Thoracic aorta (tissue), 2 donors: ENCODE results near the gene SLC26A1. TPM values are rescaled to one million over a fixed set of nuclear protein-coding genes. Genes with fewer than 3 reads are reported as not detected.

Experiments
- ATAC-seq: fragments of 150-250 bp; one replicate; pipeline ENCODE4 v1.8.0; 2017; ENCODE audit warnings: low read depth; ENCODE audit not compliant: insufficient number of reproducible peaks, low FRiP score
- DNase-seq: peaks from one replicate; pipeline ENCODE4 v3.0.0-alpha.2; 2020; ENCODE audit warnings: low spot score
- H3K27ac ChIP-seq, 2 donors: fragments of 200-600 bp; sonication (generic); 1 replicate in 1 of 2; 2 replicates in 1 of 2; pipeline ENCODE4 v1.5.1; 2016; ENCODE audit warnings: mild to moderate bottlenecking in 2 of 2, moderate library complexity in 2 of 2
- H3K27me3 ChIP-seq: fragments of 200-600 bp; sonication (generic); replicated peaks from 2 replicates; pipeline ENCODE4 v1.6.0; 2016; ENCODE audit warnings: mild to moderate bottlenecking; ENCODE audit not compliant: insufficient read depth
- H3K36me3 ChIP-seq: fragments of 200-600 bp; sonication (generic); one replicate; pipeline ENCODE4 v1.5.1; 2016
- H3K4me1 ChIP-seq, 2 donors: fragments of 200-600 bp; sonication (generic); 1 replicate in 1 of 2; 2 replicates in 1 of 2; pipeline versions ENCODE4 v1.5.1 to v1.6.0; 2016; ENCODE audit warnings: low read depth in 2 of 2, mild to moderate bottlenecking in 1 of 2; ENCODE audit not compliant: control insufficient read depth in 1 of 2
- H3K4me3 ChIP-seq: fragments of 200-600 bp; sonication (generic); 2 replicates; pipeline ENCODE4 v1.5.1; 2016; ENCODE audit warnings: mild to moderate bottlenecking
- H3K9me3 ChIP-seq: fragments of 200-600 bp; sonication (generic); 2 replicates; pipeline ENCODE4 v1.5.1; 2016
- total RNA-seq, 2 donors: library from RNA; depleted of rRNA; stranded (reverse); fragments of >200 nt; gene quantifications; one replicate each; pipeline versions ENCODE4 v1.1.0 to v1.2.3, GENCODE V29; 2016
- TF ChIP-seq, protein P1 (sequence below): fragments of 200-600 bp; sonication (generic); IDR thresholded peaks from one replicate; pipeline ENCODE4 v1.5.1; 2019; ENCODE audit warnings: antibody characterized with exemption

SLC26A1 gene
- total RNA-seq, 2 donors from 2014 or later: not detected

DNA sequence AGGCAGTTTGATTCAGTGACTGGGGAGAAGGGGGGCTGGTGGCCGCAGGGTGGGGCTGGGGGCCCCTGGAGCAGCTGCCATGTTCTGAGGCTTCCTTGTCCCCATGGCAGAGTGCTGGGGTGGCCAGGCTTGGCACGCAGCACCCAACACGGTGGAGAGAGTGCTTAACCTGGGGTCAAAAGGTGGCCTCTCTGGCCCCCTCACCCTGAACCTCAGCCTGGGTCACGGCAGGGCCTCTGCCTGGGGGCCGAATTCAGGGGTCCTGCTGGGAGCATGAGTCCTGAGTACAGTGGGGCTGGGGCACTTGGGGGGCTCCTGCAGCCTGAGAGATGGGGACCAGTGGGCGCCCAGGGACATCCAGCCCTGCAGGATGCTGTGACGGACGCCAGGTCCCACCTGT, 38.1 kb upstream of the SLC26A1 start:
- Histone ChIP-seq H3K36me3 (no peaks in the 10 kb centered on the region), H3K9me3 (no peaks in the 10 kb centered on the region), H3K4me1 (peaks cover 33 to 43% of the 10 kb centered on the region in 2 donors), H3K27ac (no peak overlapping the region), H3K4me3 (no peak overlapping the region), H3K27me3 (no peaks in the 10 kb centered on the region)
- DNase-seq (no peak), ATAC-seq (no peak)
- TF ChIP-seq, protein P1, sequence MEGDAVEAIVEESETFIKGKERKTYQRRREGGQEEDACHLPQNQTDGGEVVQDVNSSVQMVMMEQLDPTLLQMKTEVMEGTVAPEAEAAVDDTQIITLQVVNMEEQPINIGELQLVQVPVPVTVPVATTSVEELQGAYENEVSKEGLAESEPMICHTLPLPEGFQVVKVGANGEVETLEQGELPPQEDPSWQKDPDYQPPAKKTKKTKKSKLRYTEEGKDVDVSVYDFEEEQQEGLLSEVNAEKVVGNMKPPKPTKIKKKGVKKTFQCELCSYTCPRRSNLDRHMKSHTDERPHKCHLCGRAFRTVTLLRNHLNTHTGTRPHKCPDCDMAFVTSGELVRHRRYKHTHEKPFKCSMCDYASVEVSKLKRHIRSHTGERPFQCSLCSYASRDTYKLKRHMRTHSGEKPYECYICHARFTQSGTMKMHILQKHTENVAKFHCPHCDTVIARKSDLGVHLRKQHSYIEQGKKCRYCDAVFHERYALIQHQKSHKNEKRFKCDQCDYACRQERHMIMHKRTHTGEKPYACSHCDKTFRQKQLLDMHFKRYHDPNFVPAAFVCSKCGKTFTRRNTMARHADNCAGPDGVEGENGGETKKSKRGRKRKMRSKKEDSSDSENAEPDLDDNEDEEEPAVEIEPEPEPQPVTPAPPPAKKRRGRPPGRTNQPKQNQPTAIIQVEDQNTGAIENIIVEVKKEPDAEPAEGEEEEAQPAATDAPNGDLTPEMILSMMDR: no peak

DNA sequence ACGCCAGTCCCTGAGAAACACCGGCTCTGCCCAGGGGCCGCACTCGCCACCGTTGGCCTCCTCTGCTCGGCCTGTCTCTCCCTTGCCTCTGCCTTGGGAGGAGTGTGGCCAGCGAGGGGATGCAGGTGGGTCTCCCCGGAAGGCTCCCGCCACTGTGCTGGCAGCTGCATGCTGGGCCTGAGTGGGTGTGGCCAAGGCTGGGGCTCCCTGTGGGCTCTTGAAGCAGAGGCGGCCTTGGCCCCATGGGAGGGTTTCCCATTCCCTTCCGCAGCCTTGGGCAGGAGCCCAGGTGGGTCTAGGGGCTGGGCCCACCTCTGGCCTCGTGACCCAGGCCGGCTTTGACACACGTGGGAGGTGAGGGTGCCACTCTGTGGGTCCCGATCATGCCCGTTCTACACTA, 37.4 kb upstream of the SLC26A1 start:
- DNase-seq (no peak), ATAC-seq (no peak)
- TF ChIP-seq, protein P1: no peak
- H3K36me3 ChIP-seq: peaks cover under 1% of the 10 kb centered on the region
- no peak overlapping the region for H3K27ac ChIP-seq
- H3K4me1 ChIP-seq: peaks cover 25 to 35% of the 10 kb centered on the region in 2 donors
- H3K4me3 ChIP-seq: no peak overlapping the region
- no peaks in the 10 kb centered on the region for H3K27me3 ChIP-seq
- H3K9me3 ChIP-seq: no peaks in the 10 kb centered on the region

DNA sequence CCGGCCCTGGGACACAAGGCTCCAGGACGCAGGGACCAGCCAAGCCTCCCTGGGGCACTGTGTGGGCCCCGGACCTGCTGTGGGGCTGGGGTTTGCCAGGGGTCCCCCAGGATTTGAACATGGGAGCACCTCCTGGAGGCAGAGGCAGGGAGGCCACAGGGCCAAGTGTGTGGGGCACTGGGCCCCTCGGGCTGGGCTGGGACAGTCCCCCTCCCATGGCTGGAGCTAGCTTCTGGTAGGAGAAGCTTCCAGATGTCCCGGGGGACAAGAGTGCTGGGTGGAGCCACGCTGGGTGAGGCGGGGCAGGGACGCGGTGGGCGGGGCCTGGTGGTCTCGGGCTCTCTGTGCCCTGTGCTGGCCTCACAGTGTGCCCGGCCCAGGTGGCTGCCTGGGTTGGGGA, 36.8 kb upstream of the SLC26A1 start:
- no peak for ATAC-seq
- TF ChIP-seq, protein P1: no peak
- DNase-seq: no peak
- Histone ChIP-seq H3K9me3 (no peaks in the 10 kb centered on the region), H3K4me1 (peaks cover 20 to 30% of the 10 kb centered on the region in 2 donors), H3K27me3 (no peaks in the 10 kb centered on the region), H3K4me3 (no peak overlapping the region), H3K27ac (no peak overlapping the region), H3K36me3 (peaks cover 6% of the 10 kb centered on the region)

DNA sequence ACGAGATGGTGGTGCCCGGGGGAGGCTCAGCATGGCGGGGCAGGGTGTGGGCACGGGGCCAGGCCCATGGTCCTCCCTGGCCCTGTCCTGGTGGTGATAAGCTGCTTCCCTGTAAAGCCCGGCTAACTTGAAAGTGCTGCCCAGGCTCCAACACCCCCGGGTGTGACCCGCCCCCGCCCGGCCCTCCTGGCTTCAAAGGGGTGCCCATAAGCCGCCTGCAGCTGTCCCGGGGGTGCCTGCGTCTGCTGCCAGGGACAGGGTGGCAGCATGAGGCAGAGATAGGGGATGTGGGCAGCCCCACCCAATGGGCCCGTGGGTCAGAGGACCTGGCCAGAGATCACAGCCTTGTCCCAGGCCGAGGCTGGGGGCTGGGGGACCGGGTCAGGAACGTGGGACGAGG, 36.3 kb upstream of the SLC26A1 start:
- TF ChIP-seq, protein P1: no peak
- ATAC-seq (no peak), DNase-seq (no peak)
- H3K36me3 ChIP-seq: peaks cover 11% of the 10 kb centered on the region
- no peak overlapping the region for H3K27ac ChIP-seq
- no peaks in the 10 kb centered on the region for H3K27me3 ChIP-seq
- no peak overlapping the region for H3K4me3 ChIP-seq
- no peaks in the 10 kb centered on the region for H3K9me3 ChIP-seq
- peaks cover 15 to 25% of the 10 kb centered on the region in 2 donors for H3K4me1 ChIP-seq

DNA sequence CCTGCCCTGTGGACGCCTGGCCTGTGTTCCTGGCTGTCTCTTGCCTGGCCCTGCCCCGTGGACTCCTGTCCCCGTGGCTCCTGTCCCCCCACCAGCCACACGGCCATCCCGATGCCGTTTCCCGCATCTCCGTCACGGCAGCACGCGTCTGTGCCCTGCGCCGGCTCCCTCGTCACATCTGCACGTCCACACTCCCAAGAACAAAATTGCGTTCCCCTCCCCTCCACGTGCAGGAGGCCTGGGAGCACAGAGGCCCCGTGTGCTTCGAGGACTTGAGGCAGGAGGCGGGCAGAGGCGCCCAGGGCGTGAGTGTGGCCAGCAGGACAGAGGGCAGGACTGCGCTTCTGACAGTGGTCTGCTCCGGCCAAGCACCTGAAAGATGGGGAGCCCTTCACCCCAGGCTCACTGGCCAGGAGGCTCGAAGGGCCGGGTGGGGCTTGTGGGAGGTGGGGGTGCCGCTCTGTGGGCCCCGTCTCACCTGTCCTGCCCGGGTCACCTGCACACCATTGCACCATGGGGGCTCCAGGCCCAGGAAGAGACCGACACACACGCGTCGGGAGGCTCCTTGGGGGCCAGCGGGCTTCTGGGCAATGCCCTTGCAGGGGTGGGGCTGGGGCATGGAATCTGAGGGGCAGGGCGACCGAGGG, 35.5 kb upstream of the SLC26A1 start:
- no peak overlapping the region for H3K27ac ChIP-seq
- no peak overlapping the region for H3K4me3 ChIP-seq
- TF ChIP-seq, protein P1: no peak
- ATAC-seq (no peak), DNase-seq (no peak)
- H3K9me3 ChIP-seq: no peaks in the 10 kb centered on the region
- no peaks in the 10 kb centered on the region for H3K27me3 ChIP-seq
- H3K36me3 ChIP-seq: peaks cover 12% of the 10 kb centered on the region
- peaks cover 12 to 18% of the 10 kb centered on the region in 2 donors for H3K4me1 ChIP-seq
